Glutamatergic neuron (in vitro differentiated cells): Measurements from ENCODE around the gene USP44. TPM values are rescaled to one million over a fixed set of nuclear protein-coding genes. Genes with fewer than 3 reads are reported as not detected.

Source experiments
- DNase-seq: peaks from one replicate; pipeline ENCODE4 v3.0.0; 2022
- H3K27ac Mint-ChIP-seq: one replicate; pipeline ENCODE4 v1.8.0; 2020; ENCODE audit warnings: mild to moderate bottlenecking, mixed read lengths, inconsistent platforms; ENCODE audit not compliant: unreplicated experiment
- H3K27me3 Mint-ChIP-seq: one replicate; pipeline ENCODE4 v1.8.0; 2020; ENCODE audit warnings: mild to moderate bottlenecking, moderate library complexity, mixed read lengths, inconsistent platforms; ENCODE audit not compliant: unreplicated experiment
- H3K36me3 Mint-ChIP-seq: one replicate; pipeline ENCODE4 v1.8.0; 2020; ENCODE audit warnings: mild to moderate bottlenecking, mixed read lengths, inconsistent platforms; ENCODE audit not compliant: unreplicated experiment
- H3K4me1 Mint-ChIP-seq: one replicate; pipeline ENCODE4 v1.8.0; 2020; ENCODE audit warnings: mild to moderate bottlenecking, low read depth, mixed read lengths, inconsistent platforms; ENCODE audit not compliant: unreplicated experiment
- H3K4me3 Mint-ChIP-seq: one replicate; pipeline ENCODE4 v1.8.0; 2020; ENCODE audit warnings: mild to moderate bottlenecking, mixed read lengths, inconsistent platforms; ENCODE audit not compliant: unreplicated experiment
- H3K9me3 Mint-ChIP-seq: one replicate; pipeline ENCODE4 v1.8.0; 2020; ENCODE audit warnings: mild to moderate bottlenecking, moderate library complexity, mixed read lengths, inconsistent platforms; ENCODE audit not compliant: unreplicated experiment
- total RNA-seq: library from RNA; stranded (reverse); fragmentation: NEBNext Ultra II Directional; extraction: Animal tissue kit (Norgen Biotek cat#: 25700); gene quantifications from one replicate; pipeline ENCODE4 v1.2.1, GENCODE V29; 2021; ENCODE audit not compliant: unreplicated experiment
- TF ChIP-seq, protein P1 (sequence below): fragments of 200-600 bp; sonication (generic); IDR thresholded peaks from one replicate; pipeline ENCODE4 v1.5.0; 2021; ENCODE audit not compliant: partially characterized antibody, unreplicated experiment

The USP44 gene
- total RNA-seq, 1 donor from 2014 or later, result 2.7 TPM

- H3K4me3 Mint-ChIP-seq, result peak overlapping the region; percentile 82
- H3K27me3 Mint-ChIP-seq, result peaks cover 6% of the 10 kb centered on the region
- H3K36me3 Mint-ChIP-seq, result peaks cover 7% of the 10 kb centered on the region
- TF ChIP-seq, protein P1, sequence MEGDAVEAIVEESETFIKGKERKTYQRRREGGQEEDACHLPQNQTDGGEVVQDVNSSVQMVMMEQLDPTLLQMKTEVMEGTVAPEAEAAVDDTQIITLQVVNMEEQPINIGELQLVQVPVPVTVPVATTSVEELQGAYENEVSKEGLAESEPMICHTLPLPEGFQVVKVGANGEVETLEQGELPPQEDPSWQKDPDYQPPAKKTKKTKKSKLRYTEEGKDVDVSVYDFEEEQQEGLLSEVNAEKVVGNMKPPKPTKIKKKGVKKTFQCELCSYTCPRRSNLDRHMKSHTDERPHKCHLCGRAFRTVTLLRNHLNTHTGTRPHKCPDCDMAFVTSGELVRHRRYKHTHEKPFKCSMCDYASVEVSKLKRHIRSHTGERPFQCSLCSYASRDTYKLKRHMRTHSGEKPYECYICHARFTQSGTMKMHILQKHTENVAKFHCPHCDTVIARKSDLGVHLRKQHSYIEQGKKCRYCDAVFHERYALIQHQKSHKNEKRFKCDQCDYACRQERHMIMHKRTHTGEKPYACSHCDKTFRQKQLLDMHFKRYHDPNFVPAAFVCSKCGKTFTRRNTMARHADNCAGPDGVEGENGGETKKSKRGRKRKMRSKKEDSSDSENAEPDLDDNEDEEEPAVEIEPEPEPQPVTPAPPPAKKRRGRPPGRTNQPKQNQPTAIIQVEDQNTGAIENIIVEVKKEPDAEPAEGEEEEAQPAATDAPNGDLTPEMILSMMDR, result no peak
- peaks cover 21% of the 10 kb centered on the region for H3K4me1 Mint-ChIP-seq
- peak; percentile 74 for DNase-seq
- peak overlapping the region; percentile 43 for H3K27ac Mint-ChIP-seq
- H3K9me3 Mint-ChIP-seq, result peaks cover 15% of the 10 kb centered on the region
These were observed 2.5 kb downstream of the USP44 start for GRCh38 chr12:95548539-95549391.

DNA sequence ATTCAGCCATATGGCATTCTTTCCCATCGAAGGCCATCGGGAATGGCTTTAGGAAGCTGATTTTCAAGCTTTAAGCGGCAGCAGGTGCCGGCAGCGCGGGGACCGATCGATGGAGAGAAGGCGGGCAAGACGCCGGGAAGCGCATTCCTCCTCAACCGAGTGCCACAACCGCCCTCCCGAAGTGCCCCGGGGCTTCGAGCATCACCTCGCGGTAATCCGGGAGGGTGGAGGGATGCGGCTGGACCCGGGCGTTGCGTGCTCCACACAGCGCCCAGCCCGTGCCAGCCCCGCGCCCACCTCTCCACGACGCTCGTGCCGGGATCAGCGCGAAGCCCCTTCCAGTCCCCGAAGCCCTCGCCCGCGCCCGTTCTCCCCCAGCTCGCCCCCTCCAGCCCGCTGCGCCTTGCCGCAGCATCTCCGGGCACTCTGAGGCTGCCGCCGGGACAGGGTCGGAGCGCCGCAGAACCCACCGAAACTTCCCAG is 3.2 kb downstream of the USP44 start:
- H3K27ac Mint-ChIP-seq, result peak overlapping the region; percentile 57
- DNase-seq, result peak; percentile 83
- H3K27me3 Mint-ChIP-seq, result peaks cover 4% of the 10 kb centered on the region
- H3K9me3 Mint-ChIP-seq, result peaks cover 15% of the 10 kb centered on the region
- peaks cover 7% of the 10 kb centered on the region for H3K36me3 Mint-ChIP-seq
- peaks cover 21% of the 10 kb centered on the region for H3K4me1 Mint-ChIP-seq
- H3K4me3 Mint-ChIP-seq, result peak overlapping the region; percentile 89
- TF ChIP-seq, protein P1, result no peak

DNA sequence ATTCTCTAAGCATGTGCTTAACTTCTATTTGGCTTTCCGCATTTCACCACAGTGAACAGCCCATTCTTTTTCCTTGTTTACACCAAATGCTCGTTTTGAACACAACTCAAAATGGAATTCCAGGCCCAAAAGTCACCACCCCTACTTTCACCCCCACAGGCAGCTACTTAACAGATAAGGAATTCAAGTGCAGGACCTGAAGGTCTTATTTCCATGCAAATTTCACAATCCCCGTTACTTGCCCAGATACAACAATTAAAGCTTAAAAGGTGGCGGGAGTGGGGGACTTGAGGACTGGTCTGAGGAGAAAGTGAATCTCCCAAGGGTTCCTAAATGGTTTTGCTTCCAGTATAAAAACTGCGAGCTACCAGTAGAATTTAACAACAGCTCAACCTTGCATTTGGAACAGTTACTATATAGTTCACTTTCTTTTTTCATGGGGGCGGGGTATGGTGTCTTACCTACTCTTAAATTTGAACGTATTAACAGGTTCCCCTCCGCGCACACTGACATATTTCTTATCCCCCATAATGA is 3.7 kb downstream of the USP44 start:
- peaks cover 21% of the 10 kb centered on the region for H3K4me1 Mint-ChIP-seq
- H3K9me3 Mint-ChIP-seq, result peaks cover 15% of the 10 kb centered on the region
- H3K27me3 Mint-ChIP-seq, result peaks cover 4% of the 10 kb centered on the region

GRCh38 chr12:95546491-95546813 is 4.8 kb downstream of the USP44 start:
- Mint-ChIP-seq H3K27ac (no peak overlapping the region), H3K9me3 (peaks cover 15% of the 10 kb centered on the region), H3K27me3 (peaks cover 4% of the 10 kb centered on the region), H3K36me3 (peaks cover 7% of the 10 kb centered on the region), H3K4me3 (peak overlapping the region; percentile 54), H3K4me1 (peaks cover 21% of the 10 kb centered on the region)
- TF ChIP-seq, protein P1, result no peak
- no peak for DNase-seq

More for the DNA sequence above, 3.7 kb downstream of the USP44 start:
- Mint-ChIP-seq H3K27ac (peak overlapping the region; percentile 57), H3K4me3 (peak overlapping the region; percentile 89), H3K36me3 (peaks cover 7% of the 10 kb centered on the region)
- TF ChIP-seq, protein P1, result no peak
- no peak for DNase-seq
